Measurements from ENCODE around the gene ELOVL4.
A peak's percentile ranks its signal among the peaks of the same experiment; 100 is the strongest.

ELOVL4 gene

GRCh38 chr6:79922018-79922417, 25.3 kb downstream of the ELOVL4 start:
- no peak for FAIRE-seq
- DNase-seq (ENCODE audit: insufficient read length, low spot score): no peak

- no peak for DNase-seq (ENCODE audit: insufficient read length, low spot score)
- no peak for FAIRE-seq
These were observed 34.0 kb downstream of the ELOVL4 start for GRCh38 chr6:79913369-79913768.

GRCh38 chr6:79911992-79912391, 35.4 kb downstream of the ELOVL4 start:
- DNase-seq (ENCODE audit: insufficient read length, low spot score) (no peak), FAIRE-seq (no peak)

GRCh38 chr6:79909517-79909916, 37.8 kb downstream of the ELOVL4 start:
- DNase-seq (ENCODE audit: insufficient read length, low spot score) (no peak), FAIRE-seq (no peak)

GRCh38 chr6:79902046-79902445, 45.3 kb downstream of the ELOVL4 start:
- no peak for FAIRE-seq

GRCh38 chr6:79898076-79898475, 49.3 kb downstream of the ELOVL4 start:
- FAIRE-seq (no peak), DNase-seq (ENCODE audit: insufficient read length, low spot score) (no peak)

More at GRCh38 chr6:79902046-79902445, 45.3 kb downstream of the ELOVL4 start:
- no peak for DNase-seq (ENCODE audit: insufficient read length, low spot score)

GRCh38 chr6:79896075-79896449, 51.3 kb downstream of the ELOVL4 start:
- FAIRE-seq (no peak), DNase-seq (ENCODE audit: insufficient read length, low spot score) (no peak)

- DNase-seq (ENCODE audit: insufficient read length, low spot score) (no peak), FAIRE-seq (no peak)
These were observed 51.8 kb downstream of the ELOVL4 start for GRCh38 chr6:79895382-79896074.

- FAIRE-seq: no peak
- DNase-seq (ENCODE audit: insufficient read length, low spot score): no peak
These were observed 52.4 kb downstream of the ELOVL4 start for GRCh38 chr6:79894939-79895338.

- DNase-seq (ENCODE audit: insufficient read length, low spot score) (no peak), FAIRE-seq (no peak)
These were observed 58.8 kb downstream of the ELOVL4 start for GRCh38 chr6:79888587-79888986.

- no peak for DNase-seq (ENCODE audit: insufficient read length, low spot score)
- FAIRE-seq: no peak
These were observed 69.1 kb downstream of the ELOVL4 start for GRCh38 chr6:79878142-79878748.

GRCh38 chr6:79874531-79875134, 72.7 kb downstream of the ELOVL4 start:
- DNase-seq (ENCODE audit: insufficient read length, low spot score): no peak
- FAIRE-seq: no peak

- FAIRE-seq (no peak), DNase-seq (ENCODE audit: insufficient read length, low spot score) (no peak)
These were observed 74.4 kb downstream of the ELOVL4 start for GRCh38 chr6:79872986-79873385.

- no peak for FAIRE-seq
- no peak for DNase-seq (ENCODE audit: insufficient read length, low spot score)
These were observed 75.0 kb downstream of the ELOVL4 start for GRCh38 chr6:79872303-79872702.

GRCh38 chr6:79869600-79870084, 77.7 kb downstream of the ELOVL4 start:
- peak; percentile 83 for FAIRE-seq
- peak; percentile 75 for DNase-seq (ENCODE audit: insufficient read length, low spot score)

GRCh38 chr6:79869184-79869583, 78.2 kb downstream of the ELOVL4 start:
- DNase-seq (ENCODE audit: insufficient read length, low spot score) (no peak), FAIRE-seq (no peak)

- DNase-seq (ENCODE audit: insufficient read length, low spot score) (peak; percentile 59), FAIRE-seq (no peak)
These were observed 79.1 kb downstream of the ELOVL4 start for GRCh38 chr6:79868098-79868722.

Data from HTR-8/SVneo (cell line).